Stomach (tissue), 4 donors: Measurements from ENCODE around the gene TAF4B.

Source experiments
- CTCF ChIP-seq, 7 experiments: fragments of 450-650 bp in 4 of 7; fragments of 200-600 bp in 3 of 7; sonication (generic) in 3 of 7; IDR thresholded peaks; one replicate each; pipeline ENCODE4 v1.5.1; 2016 to 2019; ENCODE audit warnings: antibody characterized with exemption in 7 of 7, control low read depth in 2 of 7, mild to moderate bottlenecking in 1 of 7
- POLR2A ChIP-seq, 4 donors: fragments of 450-650 bp; IDR thresholded peaks; one replicate each; pipeline ENCODE4 v1.6.1; 2016; ENCODE audit warnings: antibody characterized with exemption in 4 of 4, control low read depth in 2 of 4, mild to moderate bottlenecking in 1 of 4, moderate library complexity in 1 of 4

- TF ChIP-seq CTCF (IDR thresholded peaks at IDR 0.05) (no peak), POLR2A (IDR thresholded peaks at IDR 0.05) (no peak)
These were observed 143.8 kb downstream of the TAF4B start for GRCh38 chr18:26370037-26370436.
